ENCODE data around the gene DGCR8. TPM values are rescaled to one million over a fixed set of nuclear protein-coding genes. Genes with fewer than 3 reads are reported as not detected.

The DGCR8 gene
- total RNA-seq, 1 donor from 2014 or later: 30.5 TPM

- no peak for TF ChIP-seq CTCF (IDR thresholded peaks at IDR 0.05; ENCODE audit: insufficient read depth, low read length, severe bottlenecking)
- H3K27me3 ChIP-seq (ENCODE audit: control insufficient read depth, insufficient read depth, low read length): no peaks in the 10 kb centered on the region
- DNase-seq (ENCODE audit: low read depth) (no peak), FAIRE-seq (no peak)
- peaks cover 32% of the 10 kb centered on the region for H3K36me3 ChIP-seq (ENCODE audit: control insufficient read depth, insufficient read depth, low read length)
- peak overlapping the region; percentile 97 for H3K4me3 ChIP-seq (ENCODE audit: low read depth, low read length)
These were observed 38.4 kb downstream of the DGCR8 start for GRCh38 chr22:20118300-20119020.

- Histone ChIP-seq H3K27me3 (ENCODE audit: control insufficient read depth, insufficient read depth, low read length) (no peaks in the 10 kb centered on the region), H3K36me3 (ENCODE audit: control insufficient read depth, insufficient read depth, low read length) (peaks cover 33% of the 10 kb centered on the region), H3K4me3 (ENCODE audit: low read depth, low read length) (no peak overlapping the region)
- no peak for TF ChIP-seq CTCF (IDR thresholded peaks at IDR 0.05; ENCODE audit: insufficient read depth, low read length, severe bottlenecking)
- DNase-seq (ENCODE audit: low read depth): no peak
- no peak for FAIRE-seq
These were observed 41.9 kb downstream of the DGCR8 start for GRCh38 chr22:20121856-20122415.

GRCh38 chr22:20123366-20124082 lies 43.5 kb downstream of the DGCR8 start:
- no peak for FAIRE-seq
- Histone ChIP-seq H3K4me3 (ENCODE audit: low read depth, low read length) (no peak overlapping the region), H3K27me3 (ENCODE audit: control insufficient read depth, insufficient read depth, low read length) (no peaks in the 10 kb centered on the region), H3K36me3 (ENCODE audit: control insufficient read depth, insufficient read depth, low read length) (peaks cover 37% of the 10 kb centered on the region)
- no peak for DNase-seq (ENCODE audit: low read depth)
- TF ChIP-seq CTCF (IDR thresholded peaks at IDR 0.05; ENCODE audit: insufficient read depth, low read length, severe bottlenecking): no peak

GRCh38 chr22:20124083-20124787 lies 44.2 kb downstream of the DGCR8 start:
- no peaks in the 10 kb centered on the region for H3K27me3 ChIP-seq (ENCODE audit: control insufficient read depth, insufficient read depth, low read length)
- FAIRE-seq: no peak
- H3K36me3 ChIP-seq (ENCODE audit: control insufficient read depth, insufficient read depth, low read length): peaks cover 37% of the 10 kb centered on the region

More at GRCh38 chr22:20124083-20124787, 44.2 kb downstream of the DGCR8 start:
- no peak for TF ChIP-seq CTCF (IDR thresholded peaks at IDR 0.05; ENCODE audit: insufficient read depth, low read length, severe bottlenecking)
- DNase-seq (ENCODE audit: low read depth): no peak
- H3K4me3 ChIP-seq (ENCODE audit: low read depth, low read length): no peak overlapping the region
